H9 (cell line): ENCODE measurements around the gene LYRM1. TPM values are rescaled to one million over a fixed set of nuclear protein-coding genes. Genes with fewer than 3 reads are reported as not detected.

ENCODE experiments used
- DNase-seq: peaks from one replicate; pipeline ENCODE4 v3.0.0-alpha.2; 2017
- H2AFZ ChIP-seq: one replicate; pipeline ENCODE4 v1.6.1; 2013; ENCODE audit warnings: mild to moderate bottlenecking, low read length, control low read depth, moderate library complexity
- H2AK5ac ChIP-seq: 2 replicates; pipeline ENCODE4 v1.6.1; 2013; ENCODE audit warnings: low read length, control low read depth, mixed read lengths; ENCODE audit not compliant: insufficient read length
- H2BK120ac ChIP-seq: one replicate; pipeline ENCODE4 v1.6.1; 2013; ENCODE audit warnings: low read depth, mild to moderate bottlenecking, low read length, control low read depth, inconsistent platforms; ENCODE audit not compliant: poor library complexity, severe bottlenecking
- H2BK12ac ChIP-seq: 2 replicates; pipeline ENCODE4 v1.6.1; 2013; ENCODE audit warnings: low read length, control low read depth, mixed read lengths, low read depth; ENCODE audit not compliant: insufficient read length
- H2BK15ac ChIP-seq: 2 replicates; pipeline ENCODE4 v1.6.1; 2013; ENCODE audit warnings: low read depth, low read length, control low read depth
- H2BK20ac ChIP-seq: one replicate; pipeline ENCODE4 v1.6.1; 2013; ENCODE audit warnings: low read depth, mild to moderate bottlenecking, low read length, control low read depth, inconsistent platforms; ENCODE audit not compliant: poor library complexity, severe bottlenecking
- H2BK5ac ChIP-seq: 2 replicates; pipeline ENCODE4 v1.6.1; 2013; ENCODE audit warnings: low read length, control low read depth, mixed read lengths; ENCODE audit not compliant: insufficient read length
- H3K14ac ChIP-seq: 2 replicates; pipeline ENCODE4 v1.6.1; 2013; ENCODE audit warnings: low read length, control low read depth; ENCODE audit not compliant: insufficient read depth
- H3K18ac ChIP-seq: 2 replicates; pipeline ENCODE4 v1.6.1; 2013; ENCODE audit warnings: low read depth, mild to moderate bottlenecking, mixed read lengths, low read length, control low read depth; ENCODE audit not compliant: insufficient read length
- H3K23ac ChIP-seq: 2 replicates; pipeline ENCODE4 v1.6.1; 2013; ENCODE audit warnings: low read length, control low read depth, mixed read lengths, low read depth; ENCODE audit not compliant: insufficient read length
- H3K23me2 ChIP-seq: 2 replicates; pipeline ENCODE4 v1.6.1; 2013; ENCODE audit warnings: low read depth, mild to moderate bottlenecking, mixed read lengths, low read length, control low read depth; ENCODE audit not compliant: insufficient read length, poor library complexity, severe bottlenecking
- H3K27ac ChIP-seq: 2 replicates; pipeline ENCODE4 v1.5.1; 2013; ENCODE audit warnings: low read length, control low read depth, mixed read lengths, low read depth; ENCODE audit not compliant: insufficient read length
- H3K27me3 ChIP-seq: 2 replicates; pipeline ENCODE4 v1.6.1; 2013; ENCODE audit warnings: low read length, control low read depth, inconsistent platforms; ENCODE audit not compliant: insufficient read depth
- H3K4ac ChIP-seq: 2 replicates; pipeline ENCODE4 v1.6.1; 2013; ENCODE audit warnings: low read depth, mild to moderate bottlenecking, control low read depth, inconsistent platforms, low read length, moderate library complexity
- H3K4me1 ChIP-seq: 2 replicates; pipeline ENCODE4 v1.6.1; 2013; ENCODE audit warnings: low read length, control low read depth, inconsistent platforms; ENCODE audit not compliant: insufficient read depth
- H3K4me2 ChIP-seq: 2 replicates; pipeline ENCODE4 v1.6.1; 2013; ENCODE audit warnings: low read length, control low read depth, mixed read lengths; ENCODE audit not compliant: insufficient read length, insufficient read depth
- H3K56ac ChIP-seq: 2 replicates; pipeline ENCODE4 v1.6.1; 2013; ENCODE audit warnings: low read depth, mild to moderate bottlenecking, mixed read lengths, low read length, control low read depth; ENCODE audit not compliant: insufficient read length
- H3K79me1 ChIP-seq: 2 replicates; pipeline ENCODE4 v1.6.1; 2013; ENCODE audit warnings: low read depth, mild to moderate bottlenecking, moderate library complexity, low read length, control low read depth, inconsistent platforms; ENCODE audit not compliant: insufficient read depth, poor library complexity, severe bottlenecking
- H3K79me2 ChIP-seq: 2 replicates; pipeline ENCODE4 v1.6.1; 2013; ENCODE audit warnings: low read length, control low read depth, inconsistent platforms; ENCODE audit not compliant: insufficient read depth
- H3K9ac ChIP-seq: 2 replicates; pipeline ENCODE4 v1.6.1; 2013; ENCODE audit warnings: low read length, control low read depth, mixed read lengths; ENCODE audit not compliant: insufficient read length; ENCODE audit errors: extremely low read depth
- H3K9me3 ChIP-seq: one replicate; pipeline ENCODE4 v1.6.1; 2013; ENCODE audit warnings: low read depth, low read length, inconsistent platforms; ENCODE audit not compliant: control insufficient read depth
- H3T11ph ChIP-seq: one replicate; pipeline ENCODE4 v1.6.1; 2013; ENCODE audit warnings: mild to moderate bottlenecking, low read length, control low read depth, inconsistent platforms
- H4K20me1 ChIP-seq: one replicate; pipeline ENCODE4 v1.6.1; 2013; ENCODE audit not compliant: control insufficient read depth, insufficient read length, insufficient read depth
- H4K5ac ChIP-seq: 2 replicates; pipeline ENCODE4 v1.6.1; 2013; ENCODE audit warnings: low read depth, mild to moderate bottlenecking, mixed read lengths, low read length, control low read depth; ENCODE audit not compliant: insufficient read length
- H4K8ac ChIP-seq: replicated peaks from 2 replicates; pipeline ENCODE4 v1.6.1; 2013; ENCODE audit warnings: low read length, control low read depth, mixed read lengths, low read depth; ENCODE audit not compliant: insufficient read length
- H4K91ac ChIP-seq: 2 replicates; pipeline ENCODE4 v1.6.1; 2013; ENCODE audit warnings: low read depth, mild to moderate bottlenecking, moderate library complexity, mixed read lengths, low read length, control low read depth; ENCODE audit not compliant: insufficient read length
- H3K27ac Mint-ChIP-seq, 3 experiments: 2 replicates in 2 of 3; 3 replicates in 1 of 3; pipeline ENCODE4 v1.8.0; 2020 to 2021; ENCODE audit warnings: mixed read lengths in 3 of 3, mild to moderate bottlenecking in 1 of 3, moderate library complexity in 1 of 3
- H3K27me3 Mint-ChIP-seq: 2 replicates; pipeline ENCODE4 v1.8.0; 2021; ENCODE audit warnings: low read depth, mild to moderate bottlenecking, moderate library complexity, mixed read lengths
- H3K36me3 Mint-ChIP-seq, 3 experiments: 2 replicates in 2 of 3; 3 replicates in 1 of 3; pipeline ENCODE4 v1.8.0; 2020 to 2021; ENCODE audit warnings: low read depth in 3 of 3, mixed read lengths in 3 of 3; ENCODE audit not compliant: insufficient read depth in 1 of 3
- H3K4me1 Mint-ChIP-seq, 2 experiments: 2 replicates each; pipeline ENCODE4 v1.8.0; 2020; ENCODE audit warnings: mixed read lengths in 2 of 2
- H3K4me3 Mint-ChIP-seq, 2 experiments: 2 replicates in 1 of 2; 3 replicates in 1 of 2; pipeline ENCODE4 v1.8.0; 2020 to 2021; ENCODE audit warnings: mild to moderate bottlenecking in 2 of 2, mixed read lengths in 2 of 2, moderate library complexity in 1 of 2
- H3K9me3 Mint-ChIP-seq, 2 experiments: 2 replicates in 1 of 2; 3 replicates in 1 of 2; pipeline ENCODE4 v1.8.0; 2020; ENCODE audit warnings: mild to moderate bottlenecking in 2 of 2, mixed read lengths in 2 of 2, moderate library complexity in 1 of 2
- CTCF ChIP-seq: fragments of 200-600 bp; sonication (generic); conservative IDR thresholded peaks from 3 replicates; pipeline ENCODE4 v1.8.0; 2021; ENCODE audit warnings: antibody characterized with exemption, mild to moderate bottlenecking
- WGBS: extraction: QIAGEN DNeasy Blood & Tissue Kit; methylation state at CpG from one replicate; pipeline ENCODE4 v1.1.7; 2013; ENCODE audit warnings: missing lambda C conversion rate, low lambda C conversion rate, mixed read lengths; ENCODE audit not compliant: insufficient read length; ENCODE audit errors: extremely low coverage; 5-methylcytosine and 5-hydroxymethylcytosine counted together
- total RNA-seq: library from RNA; stranded (reverse); gene quantifications from 2 replicates; pipeline ENCODE4 v1.2.1, GENCODE V29; 2021

The LYRM1 gene
- total RNA-seq, 1 experiment from 2014 or later: 9.6 TPM

GRCh38 chr16:20956319-20956718 lies 55.7 kb downstream of the LYRM1 start:
- no peak overlapping the region for H2AFZ ChIP-seq
- WGBS: no CpG with 5 or more reads among the region's 3 CpGs
- no peaks in the 10 kb centered on the region for H3K9me3 Mint-ChIP-seq

More at GRCh38 chr16:20956319-20956718, 55.7 kb downstream of the LYRM1 start:
- H2AK5ac ChIP-seq: no peak overlapping the region
- H3T11ph ChIP-seq: no peak overlapping the region
- no peaks in the 10 kb centered on the region for H3K79me2 ChIP-seq
- H4K91ac ChIP-seq: no peak overlapping the region
- H3K27ac ChIP-seq: no peak overlapping the region
- Mint-ChIP-seq H3K27ac (no peak overlapping the region), H3K4me1 (peaks cover 8 to 9% of the 10 kb centered on the region in 2 experiments), H3K4me3 (no peak overlapping the region), H3K36me3 (no peaks in the 10 kb centered on the region), H3K27me3 (no peaks in the 10 kb centered on the region)
- no peak overlapping the region for H2BK15ac ChIP-seq
- no peaks in the 10 kb centered on the region for H3K4me1 ChIP-seq
- H3K9me3 ChIP-seq: no peaks in the 10 kb centered on the region
- TF ChIP-seq CTCF: no peak
- no peaks in the 10 kb centered on the region for H3K27me3 ChIP-seq
- no peak overlapping the region for H3K9ac ChIP-seq
- H2BK12ac ChIP-seq: no peak overlapping the region
- H3K23me2 ChIP-seq: no peaks in the 10 kb centered on the region
- H3K4me2 ChIP-seq: no peak overlapping the region
- no peak overlapping the region for H3K4ac ChIP-seq
- H2BK5ac ChIP-seq: no peak overlapping the region
- H2BK120ac ChIP-seq: no peak overlapping the region
- H4K5ac ChIP-seq: no peak overlapping the region
- H3K56ac ChIP-seq: no peak overlapping the region
- no peak overlapping the region for H3K14ac ChIP-seq
- H3K23ac ChIP-seq: no peak overlapping the region
- no peak overlapping the region for H4K8ac ChIP-seq
- H3K79me1 ChIP-seq: no peaks in the 10 kb centered on the region
- no peaks in the 10 kb centered on the region for H4K20me1 ChIP-seq
- DNase-seq: no peak
- no peak overlapping the region for H2BK20ac ChIP-seq
- no peak overlapping the region for H3K18ac ChIP-seq
